OCI-LY1 (cell line): ENCODE data around the gene ITGB4.

ENCODE experiments used
- H2AFZ ChIP-seq: fragments of 200-600 bp; sonication (generic), shearing (Covaris generic); 2 replicates; pipeline ENCODE4 v1.6.0; 2014; ENCODE audit warnings: antibody characterized with exemption, mild to moderate bottlenecking, low read length
- H3F3A ChIP-seq: fragments of 200-600 bp; sonication (generic), shearing (Covaris generic); 2 replicates; pipeline ENCODE4 v1.6.0; 2014; ENCODE audit warnings: mild to moderate bottlenecking, antibody characterized with exemption, low read length, moderate library complexity; ENCODE audit not compliant: insufficient read depth
- H3K27ac ChIP-seq: fragments of 200-600 bp; sonication (generic); 2 replicates; pipeline ENCODE4 v1.5.1; 2014; ENCODE audit warnings: low read length, mixed run types, mild to moderate bottlenecking, low read depth; ENCODE audit not compliant: poor library complexity, severe bottlenecking
- H3K27me3 ChIP-seq: fragments of 200-600 bp; sonication (generic); 2 replicates; pipeline ENCODE4 v1.6.0; 2014; ENCODE audit warnings: antibody characterized with exemption, mild to moderate bottlenecking, low read length, moderate library complexity; ENCODE audit not compliant: insufficient read depth
- H3K36me3 ChIP-seq: fragments of 200-600 bp; sonication (generic); 2 replicates; pipeline ENCODE4 v1.6.1; 2014; ENCODE audit warnings: mild to moderate bottlenecking, antibody characterized with exemption, low read length, moderate library complexity, mixed read lengths; ENCODE audit not compliant: insufficient read depth
- H3K4me1 ChIP-seq: fragments of 200-600 bp; sonication (generic); 2 replicates; pipeline ENCODE4 v1.5.1; 2014; ENCODE audit warnings: mild to moderate bottlenecking, low read length, moderate library complexity; ENCODE audit not compliant: insufficient read depth, severe bottlenecking
- H3K4me2 ChIP-seq: fragments of 200-600 bp; sonication (generic), shearing (Covaris generic); 2 replicates; pipeline ENCODE4 v1.6.1; 2014; ENCODE audit warnings: low read length
- H3K4me3 ChIP-seq: fragments of 200-600 bp; sonication (generic); 2 replicates; pipeline ENCODE4 v1.5.1; 2014; ENCODE audit warnings: low read length, low read depth, mild to moderate bottlenecking, mixed read lengths; ENCODE audit not compliant: poor library complexity, severe bottlenecking
- H3K79me2 ChIP-seq: fragments of 200-600 bp; shearing (Covaris generic); 2 replicates; pipeline ENCODE4 v1.6.1; 2016; ENCODE audit warnings: mixed run types, low read length, mixed read lengths; ENCODE audit not compliant: insufficient read depth
- H3K9ac ChIP-seq: fragments of 200-600 bp; sonication (generic), shearing (Covaris generic); 2 replicates; pipeline ENCODE4 v1.6.1; 2014; ENCODE audit warnings: mild to moderate bottlenecking, low read length, mixed read lengths
- H3K9me2 ChIP-seq: fragments of 200-600 bp; sonication (generic), shearing (Covaris generic); 2 replicates; pipeline ENCODE4 v1.6.1; 2014; ENCODE audit warnings: low read depth, mild to moderate bottlenecking, low read length, mixed read lengths
- H3K9me3 ChIP-seq: fragments of 200-600 bp; shearing (Covaris generic); 2 replicates; pipeline ENCODE4 v1.6.1; 2014; ENCODE audit warnings: low read length, mixed read lengths
- H4K20me1 ChIP-seq: fragments of 200-600 bp; sonication (generic), shearing (Covaris generic); 2 replicates; pipeline ENCODE4 v1.6.0; 2016; ENCODE audit warnings: mild to moderate bottlenecking, low read length; ENCODE audit not compliant: insufficient read depth
- EZH2 ChIP-seq: fragments of 200-600 bp; sonication (generic), shearing (Covaris generic); IDR thresholded peaks from 2 replicates; pipeline ENCODE4 v1.8.0; 2017; ENCODE audit warnings: borderline replicate concordance, mixed run types, mild to moderate bottlenecking, antibody characterized with exemption, low read length, moderate library complexity, mixed read lengths
- TF ChIP-seq, protein P1 (sequence below): fragments of 200-600 bp; sonication (generic), shearing (Covaris generic); IDR thresholded peaks from 2 replicates; pipeline ENCODE4 v1.5.1; 2017; ENCODE audit warnings: mild to moderate bottlenecking, antibody characterized with exemption, low read length, moderate library complexity, mixed read lengths

ITGB4 gene

GRCh38 chr17:75773121-75773807 is 52.0 kb downstream of the ITGB4 start:
- Histone ChIP-seq H3K27ac (no peak overlapping the region), H3K4me3 (no peak overlapping the region), H3K9me2 (no peaks in the 10 kb centered on the region), H2AFZ (no peak overlapping the region), H3F3A (peaks cover 8% of the 10 kb centered on the region; the same call in 1 of the 2 replicates), H3K27me3 (no peaks in the 10 kb centered on the region), H3K79me2 (peaks cover 3% of the 10 kb centered on the region), H3K4me1 (peaks cover 28% of the 10 kb centered on the region), H3K9me3 (no peaks in the 10 kb centered on the region), H3K4me2 (no peak overlapping the region), H3K9ac (no peak overlapping the region), H3K36me3 (peaks cover 23% of the 10 kb centered on the region), H4K20me1 (no peaks in the 10 kb centered on the region)
- TF ChIP-seq EZH2 = no peak
- TF ChIP-seq, protein P1, sequence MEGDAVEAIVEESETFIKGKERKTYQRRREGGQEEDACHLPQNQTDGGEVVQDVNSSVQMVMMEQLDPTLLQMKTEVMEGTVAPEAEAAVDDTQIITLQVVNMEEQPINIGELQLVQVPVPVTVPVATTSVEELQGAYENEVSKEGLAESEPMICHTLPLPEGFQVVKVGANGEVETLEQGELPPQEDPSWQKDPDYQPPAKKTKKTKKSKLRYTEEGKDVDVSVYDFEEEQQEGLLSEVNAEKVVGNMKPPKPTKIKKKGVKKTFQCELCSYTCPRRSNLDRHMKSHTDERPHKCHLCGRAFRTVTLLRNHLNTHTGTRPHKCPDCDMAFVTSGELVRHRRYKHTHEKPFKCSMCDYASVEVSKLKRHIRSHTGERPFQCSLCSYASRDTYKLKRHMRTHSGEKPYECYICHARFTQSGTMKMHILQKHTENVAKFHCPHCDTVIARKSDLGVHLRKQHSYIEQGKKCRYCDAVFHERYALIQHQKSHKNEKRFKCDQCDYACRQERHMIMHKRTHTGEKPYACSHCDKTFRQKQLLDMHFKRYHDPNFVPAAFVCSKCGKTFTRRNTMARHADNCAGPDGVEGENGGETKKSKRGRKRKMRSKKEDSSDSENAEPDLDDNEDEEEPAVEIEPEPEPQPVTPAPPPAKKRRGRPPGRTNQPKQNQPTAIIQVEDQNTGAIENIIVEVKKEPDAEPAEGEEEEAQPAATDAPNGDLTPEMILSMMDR = no peak

DNA sequence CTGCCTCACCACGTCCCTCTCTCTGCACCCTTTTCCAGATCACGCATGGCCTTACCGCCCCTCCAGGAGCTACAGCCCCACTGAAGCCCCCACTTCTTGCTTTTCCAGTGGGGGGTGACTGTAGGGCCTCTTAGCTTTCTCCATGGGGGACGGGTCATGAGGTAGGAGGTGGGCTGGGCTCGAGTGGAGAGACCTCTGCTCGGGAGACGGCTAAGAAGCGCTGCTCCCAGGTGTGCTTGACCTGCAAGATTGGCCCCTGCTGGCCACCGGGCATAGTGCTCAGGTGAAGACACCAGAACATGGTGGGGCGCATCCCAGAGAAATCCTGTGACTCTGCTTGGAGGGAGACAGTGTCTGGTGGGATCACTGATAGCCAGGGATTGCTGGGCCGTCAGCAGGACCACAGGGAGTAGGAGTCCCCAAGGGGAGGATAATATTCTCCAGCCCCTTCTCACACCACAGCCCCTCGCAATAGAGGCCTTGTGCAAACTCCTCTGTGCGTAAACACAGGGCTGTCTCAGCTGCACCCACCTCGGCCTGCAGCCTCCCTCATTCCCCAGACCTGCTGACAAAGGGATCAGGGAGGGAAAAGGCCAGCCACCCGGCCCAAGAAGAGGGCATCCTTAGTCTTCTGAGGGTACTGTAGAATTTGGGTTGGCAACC is 52.7 kb downstream of the ITGB4 start:
- H3K9me3 ChIP-seq = no peaks in the 10 kb centered on the region
- H2AFZ ChIP-seq = no peak overlapping the region
- H3K4me3 ChIP-seq = no peak overlapping the region
- no peak overlapping the region for H3K9ac ChIP-seq
- H3K4me2 ChIP-seq = no peak overlapping the region
- H3K79me2 ChIP-seq = peaks cover 9% of the 10 kb centered on the region
- peaks cover 30% of the 10 kb centered on the region for H3K4me1 ChIP-seq
- no peak overlapping the region for H3K27ac ChIP-seq
- no peaks in the 10 kb centered on the region for H4K20me1 ChIP-seq
- H3K9me2 ChIP-seq = no peaks in the 10 kb centered on the region
- H3F3A ChIP-seq = peaks cover 8% of the 10 kb centered on the region; the same call in 1 of the 2 replicates
- H3K36me3 ChIP-seq = peaks cover 29% of the 10 kb centered on the region
- H3K27me3 ChIP-seq = no peaks in the 10 kb centered on the region
- TF ChIP-seq EZH2 = no peak
- TF ChIP-seq, protein P1 = no peak

DNA sequence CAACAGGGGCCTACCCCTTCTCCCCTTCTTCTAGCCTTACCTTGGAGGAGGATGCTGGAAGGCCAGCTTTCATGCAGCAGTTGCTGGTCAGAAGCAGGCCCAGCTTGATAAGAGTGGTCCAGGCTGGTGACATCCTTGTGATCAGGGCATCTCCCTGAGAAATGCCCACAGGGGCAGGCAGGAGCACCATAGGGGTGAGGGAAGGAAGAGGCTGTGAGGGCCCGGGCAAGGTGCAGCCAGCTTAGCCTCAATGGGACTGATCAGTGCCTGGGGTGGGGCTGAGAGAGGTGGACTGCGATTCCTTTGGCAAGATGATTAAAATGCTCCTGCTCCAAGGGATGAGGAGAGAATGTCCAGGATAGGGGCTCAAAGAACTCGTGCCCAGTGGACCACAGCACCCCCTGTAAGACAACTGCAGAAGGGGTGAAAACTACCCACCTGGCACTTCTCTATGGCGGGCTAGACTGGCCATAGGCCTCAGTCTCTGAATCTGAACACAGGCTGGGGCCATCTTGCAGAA is 53.3 kb downstream of the ITGB4 start:
- Histone ChIP-seq H3K9ac (no peak overlapping the region), H4K20me1 (no peaks in the 10 kb centered on the region), H2AFZ (no peak overlapping the region), H3K27ac (no peak overlapping the region), H3K4me2 (no peak overlapping the region), H3K4me1 (peaks cover 30% of the 10 kb centered on the region), H3K36me3 (peaks cover 35% of the 10 kb centered on the region), H3K9me3 (no peaks in the 10 kb centered on the region), H3K4me3 (no peak overlapping the region), H3K79me2 (peaks cover 15% of the 10 kb centered on the region), H3K27me3 (no peaks in the 10 kb centered on the region), H3F3A (peaks cover 8% of the 10 kb centered on the region; the same call in 1 of the 2 replicates), H3K9me2 (no peaks in the 10 kb centered on the region)
- TF ChIP-seq, protein P1 = no peak
- no peak for TF ChIP-seq EZH2
